Measurements from ENCODE around the gene ST6GAL1.
"Not testable (repeated sequence)": the region's sequence is repeated elsewhere in the genome, so short reads cannot be mapped to it uniquely, and the experiment has no call there.

The ST6GAL1 gene

GRCh38 chr3:187021748-187022402 lies 91.5 kb downstream of the ST6GAL1 start:
- no peak for DNase-seq (ENCODE audit: low read depth, low spot score)

- DNase-seq (ENCODE audit: low read depth, low spot score): no peak
Measured at GRCh38 chr3:187022403-187023029, 92.2 kb downstream of the ST6GAL1 start.

- DNase-seq (ENCODE audit: low read depth, low spot score): not testable (repeated sequence)
Measured at GRCh38 chr3:187023340-187023739, 93.0 kb downstream of the ST6GAL1 start.

- DNase-seq (ENCODE audit: low read depth, low spot score): no peak
Measured at GRCh38 chr3:187024536-187025226, 94.4 kb downstream of the ST6GAL1 start.

- no peak for DNase-seq (ENCODE audit: low read depth, low spot score)
Measured at GRCh38 chr3:187025254-187025655, 94.9 kb downstream of the ST6GAL1 start.

GRCh38 chr3:187025656-187026316 lies 95.5 kb downstream of the ST6GAL1 start:
- DNase-seq (ENCODE audit: low read depth, low spot score): no peak

- no peak for DNase-seq (ENCODE audit: low read depth, low spot score)
Measured at GRCh38 chr3:187026317-187026670, 96.0 kb downstream of the ST6GAL1 start.

- DNase-seq (ENCODE audit: low read depth, low spot score): no peak
Measured at GRCh38 chr3:187027531-187028278, 97.4 kb downstream of the ST6GAL1 start.

- DNase-seq (ENCODE audit: low read depth, low spot score): no peak
Measured at GRCh38 chr3:187031934-187032333, 101.6 kb downstream of the ST6GAL1 start.

- DNase-seq (ENCODE audit: low read depth, low spot score): no peak
Measured at GRCh38 chr3:187036394-187036793, 106.1 kb downstream of the ST6GAL1 start.

- DNase-seq (ENCODE audit: low read depth, low spot score): no peak
Measured at GRCh38 chr3:187039100-187039722, 108.9 kb downstream of the ST6GAL1 start.

- no peak for DNase-seq (ENCODE audit: low read depth, low spot score)
Measured at GRCh38 chr3:187039723-187040414, 109.5 kb downstream of the ST6GAL1 start.

GRCh38 chr3:187040516-187041361 lies 110.4 kb downstream of the ST6GAL1 start:
- DNase-seq (ENCODE audit: low read depth, low spot score): peak; percentile 64

- DNase-seq (ENCODE audit: low read depth, low spot score): no peak
Measured at GRCh38 chr3:187041362-187042307, 111.3 kb downstream of the ST6GAL1 start.

GRCh38 chr3:187042346-187042745 lies 112.0 kb downstream of the ST6GAL1 start:
- no peak for DNase-seq (ENCODE audit: low read depth, low spot score)

- DNase-seq (ENCODE audit: low read depth, low spot score): no peak
Measured at GRCh38 chr3:187042874-187043458, 112.6 kb downstream of the ST6GAL1 start.

GRCh38 chr3:187044206-187044605 lies 113.9 kb downstream of the ST6GAL1 start:
- DNase-seq (ENCODE audit: low read depth, low spot score): no peak

GRCh38 chr3:187044867-187045552 lies 114.7 kb downstream of the ST6GAL1 start:
- DNase-seq (ENCODE audit: low read depth, low spot score): no peak

Measured in ELF-1 (cell line).